Uterine smooth muscle cell (primary cell): ENCODE data around the gene SCARB1. TPM values are rescaled to one million over a fixed set of nuclear protein-coding genes. Genes with fewer than 3 reads are reported as not detected.

Experiments
- total RNA-seq: library from RNA; depleted of rRNA; stranded (reverse); fragments of >200 nt; gene quantifications from 2 replicates; pipeline ENCODE4 v1.2.3, GENCODE V29; 2014

The SCARB1 gene, protein sequence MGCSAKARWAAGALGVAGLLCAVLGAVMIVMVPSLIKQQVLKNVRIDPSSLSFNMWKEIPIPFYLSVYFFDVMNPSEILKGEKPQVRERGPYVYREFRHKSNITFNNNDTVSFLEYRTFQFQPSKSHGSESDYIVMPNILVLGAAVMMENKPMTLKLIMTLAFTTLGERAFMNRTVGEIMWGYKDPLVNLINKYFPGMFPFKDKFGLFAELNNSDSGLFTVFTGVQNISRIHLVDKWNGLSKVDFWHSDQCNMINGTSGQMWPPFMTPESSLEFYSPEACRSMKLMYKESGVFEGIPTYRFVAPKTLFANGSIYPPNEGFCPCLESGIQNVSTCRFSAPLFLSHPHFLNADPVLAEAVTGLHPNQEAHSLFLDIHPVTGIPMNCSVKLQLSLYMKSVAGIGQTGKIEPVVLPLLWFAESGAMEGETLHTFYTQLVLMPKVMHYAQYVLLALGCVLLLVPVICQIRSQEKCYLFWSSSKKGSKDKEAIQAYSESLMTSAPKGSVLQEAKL
- total RNA-seq = 11.1 and 16.4 TPM in 2 replicates

GRCh38 chr12:124863416-124864325 lies at the start of gene SCARB1:
TSS of gene SCARB1 (minus strand) at chr12:124863864. CDS start at chr12:124863720, 144 bp downstream.

Other genes with a start within 250 kb of the SCARB1 start
- gene UBC, start 50.8 kb upstream of the SCARB1 start, total RNA-seq = 2,072 and 2,735 TPM in 2 replicates
- gene DHX37, start 125.3 kb upstream of the SCARB1 start, total RNA-seq = 17.9 and 19.0 TPM in 2 replicates
- 6.7 and 7.4 TPM in 2 replicates for gene BRI3BP, start 129.8 kb upstream of the SCARB1 start, total RNA-seq
- gene AACS, start 201.6 kb upstream of the SCARB1 start, total RNA-seq = 41.3 and 67.6 TPM in 2 replicates